Stimulated activated CD4-positive, alpha-beta T cell treated with anti-CD3 and anti-CD28 coated beads, Interleukin-4, amount 100 ng/mL, for 1 hour (primary cell): ENCODE results near the gene ZBTB11.
"Not testable (repeated sequence)": the region's sequence is repeated elsewhere in the genome, so short reads cannot be mapped to it uniquely, and the experiment has no call there.

Source experiments
- DNase-seq: peaks from one replicate; pipeline ENCODE4 v3.0.0-alpha.2; 2020

Gene ZBTB11

GRCh38 chr3:101676765-101677435 is at the start of gene ZBTB11:
Gene ZBTB11, minus strand, starts transcription at chr3:101677132. Its CDS starts 218 bp downstream, at chr3:101676914.
- peak; percentile 100 for DNase-seq

DNA sequence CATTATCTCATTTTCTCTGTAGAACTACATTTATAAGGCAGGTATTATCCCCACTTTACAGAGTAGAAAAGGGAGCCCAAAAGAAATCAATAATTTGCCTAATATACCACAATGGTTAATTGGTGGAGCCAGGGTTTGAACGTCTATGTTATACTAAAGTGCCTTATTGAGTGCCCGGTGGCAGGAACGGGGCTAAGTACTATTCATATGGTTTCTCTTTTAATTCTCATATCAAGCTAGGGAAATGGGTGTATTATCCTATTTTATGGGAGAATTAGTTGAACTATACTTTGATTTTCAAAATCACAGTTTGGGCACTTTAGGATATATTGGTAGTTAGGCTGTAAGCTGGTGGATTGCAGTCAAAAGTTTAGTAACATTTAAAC is 49.0 kb upstream of the ZBTB11 start:
- no peak for DNase-seq

DNA sequence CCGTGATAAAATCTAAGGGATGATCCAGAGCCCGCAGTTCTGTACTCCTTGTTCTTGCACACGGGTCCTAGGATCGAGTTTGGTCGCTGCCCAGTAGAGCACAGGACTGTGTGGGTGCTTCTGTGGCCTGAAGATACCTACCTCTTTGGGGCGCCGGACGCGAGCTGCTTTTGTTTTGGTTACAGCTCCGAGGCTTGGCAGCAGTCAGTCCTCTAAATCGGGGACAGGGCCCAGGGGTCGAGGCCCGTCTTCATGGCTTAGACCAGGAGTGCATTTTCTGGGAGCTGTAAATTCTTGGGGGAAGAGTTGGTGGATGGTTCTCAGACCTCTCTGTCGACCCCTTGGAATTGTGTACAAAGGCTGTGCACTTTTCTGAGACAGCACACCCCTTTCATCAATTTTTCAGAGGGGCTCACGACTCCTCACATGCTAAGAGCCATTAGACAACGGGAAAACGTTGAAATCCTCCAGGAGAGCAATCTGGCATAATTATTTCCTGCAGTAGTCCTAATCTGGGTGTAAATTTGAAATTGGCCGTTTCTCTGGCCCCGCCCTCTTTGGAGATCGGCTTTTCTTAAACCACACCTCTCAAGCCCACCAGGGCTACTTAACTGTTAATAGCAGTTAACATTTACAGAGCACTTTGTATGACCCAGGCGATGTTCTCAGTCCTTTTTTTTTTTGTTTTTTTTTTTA is 48.4 kb upstream of the ZBTB11 start:
- DNase-seq, result peak; percentile 34

DNA sequence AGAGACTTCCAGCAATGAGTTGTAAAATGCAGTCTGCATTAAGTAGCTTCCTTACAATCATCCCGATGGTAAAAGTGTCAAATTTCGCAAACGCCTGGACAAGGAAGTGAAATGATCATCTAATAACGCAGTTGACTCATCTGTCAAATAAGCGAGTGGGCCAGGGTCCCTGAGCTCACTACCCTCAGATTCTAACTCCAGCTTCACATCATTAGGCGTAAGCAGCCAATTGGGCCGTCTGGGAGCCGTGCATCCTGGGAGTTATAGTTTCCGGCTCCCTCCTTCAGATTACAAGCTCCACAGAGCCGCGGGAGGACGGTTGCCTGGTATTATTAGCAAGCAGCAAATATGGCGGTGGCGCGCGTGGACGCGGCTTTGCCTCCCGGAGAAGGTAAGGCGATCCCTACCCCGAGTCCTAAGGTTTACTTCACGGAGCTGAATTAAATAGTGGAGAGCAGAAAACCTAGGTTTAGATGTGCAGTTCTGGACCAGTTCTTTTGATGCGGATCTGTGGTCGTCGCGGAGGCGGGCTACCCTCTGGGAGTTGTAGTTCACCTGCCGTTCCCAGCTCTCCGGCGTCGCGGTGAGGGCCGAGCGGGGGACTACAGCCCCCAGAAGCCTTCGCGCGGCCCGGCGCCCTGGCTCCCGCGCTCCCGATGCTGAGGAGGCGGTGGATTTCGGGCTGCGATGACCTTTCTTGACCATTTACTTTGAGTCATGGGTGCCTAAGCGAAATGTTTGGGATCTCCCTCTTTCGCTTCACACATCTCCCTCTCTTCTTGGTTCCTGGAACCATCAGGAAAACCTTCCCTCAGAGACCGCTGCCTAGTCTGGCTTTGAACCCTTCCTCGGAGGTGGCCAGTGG is 47.6 kb upstream of the ZBTB11 start, which contains the start of gene CEP97:
Gene CEP97, plus strand, starts transcription at position 286 of the 865 bp plus-strand sequence. Its CDS starts 63 bp downstream, at position 349.
- peak; percentile 87 for DNase-seq

DNA sequence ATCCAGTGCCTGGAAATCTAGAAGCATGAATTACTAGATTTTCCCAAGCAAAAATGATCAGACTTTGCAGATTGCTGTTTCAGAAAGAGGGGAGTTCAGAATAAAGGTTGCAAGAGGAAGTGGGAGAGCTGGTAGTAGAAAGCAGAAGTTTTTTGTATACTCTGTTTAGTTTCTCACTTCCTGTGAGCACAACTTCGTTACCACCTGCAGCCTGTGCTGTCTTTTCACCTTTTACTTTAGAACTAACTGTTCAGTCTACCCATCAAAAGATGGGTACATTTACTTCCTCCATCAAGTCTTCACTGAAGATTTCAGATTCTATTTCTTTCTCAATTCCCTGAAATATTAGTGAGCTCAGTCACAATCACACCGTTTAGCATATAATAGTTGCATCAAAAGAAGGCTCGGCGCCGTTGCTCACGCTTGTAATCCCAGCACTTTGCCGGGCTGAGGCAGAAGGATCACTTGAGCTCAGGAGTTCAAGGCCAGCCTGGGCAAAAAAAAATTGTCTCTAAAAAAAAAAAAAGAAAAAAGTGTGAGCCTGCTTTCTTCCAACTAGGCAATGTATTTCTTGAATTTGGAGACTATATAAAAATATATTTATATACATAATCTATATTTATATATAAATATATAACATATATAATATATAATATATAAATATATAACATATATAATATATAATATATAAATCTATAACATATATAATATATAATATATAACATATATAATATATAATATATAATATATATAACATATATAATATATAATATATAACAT is 45.7 kb upstream of the ZBTB11 start:
- DNase-seq, result no peak

DNA sequence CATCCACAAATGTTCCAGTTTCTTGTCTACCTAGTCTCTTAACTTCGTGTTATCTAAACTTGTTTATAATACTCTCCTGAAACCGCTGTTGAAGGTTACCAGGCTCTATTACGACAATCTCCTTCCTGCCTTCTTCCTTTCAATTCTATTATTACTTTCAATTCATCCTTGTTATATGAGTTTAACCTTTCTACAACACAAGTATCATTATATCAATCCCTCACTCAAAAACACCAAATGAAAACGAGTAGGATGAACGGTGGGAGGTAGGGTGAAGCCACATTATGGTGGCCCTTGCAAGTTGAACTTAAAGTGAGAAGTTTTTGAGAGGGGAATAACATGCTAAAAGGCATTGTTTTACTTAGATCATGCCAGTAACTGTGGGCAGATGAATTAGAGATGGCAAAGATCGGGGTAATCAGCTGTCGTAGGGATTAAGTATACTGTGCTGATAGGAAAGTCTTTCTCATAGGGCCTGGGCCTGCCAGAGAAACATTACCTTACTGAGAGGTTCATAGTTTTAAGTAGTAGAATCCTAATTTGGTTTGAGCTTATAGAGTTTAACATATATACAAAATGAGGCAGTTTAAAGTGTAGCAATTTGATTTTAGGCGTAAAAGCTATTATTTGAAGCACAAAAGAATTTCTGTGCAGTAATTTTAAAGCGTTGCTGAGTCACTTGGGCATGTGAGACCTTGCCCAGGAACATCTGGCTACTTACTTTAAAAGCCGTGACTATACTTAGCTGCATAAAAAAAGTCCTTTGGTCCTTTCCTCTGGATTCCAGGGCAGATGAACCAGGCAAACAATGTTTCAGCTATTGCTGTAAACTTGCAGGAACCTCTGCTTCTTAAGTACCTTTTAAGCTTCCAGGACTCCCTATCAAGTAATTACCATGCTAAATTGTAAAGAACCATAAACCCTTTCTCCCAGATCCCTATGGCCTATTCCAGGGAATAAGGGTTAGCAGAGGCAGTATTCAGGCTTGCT is 44.2 kb upstream of the ZBTB11 start:
- no peak for DNase-seq

GRCh38 chr3:101719604-101720185 is 42.8 kb upstream of the ZBTB11 start:
- DNase-seq, result no peak

DNA sequence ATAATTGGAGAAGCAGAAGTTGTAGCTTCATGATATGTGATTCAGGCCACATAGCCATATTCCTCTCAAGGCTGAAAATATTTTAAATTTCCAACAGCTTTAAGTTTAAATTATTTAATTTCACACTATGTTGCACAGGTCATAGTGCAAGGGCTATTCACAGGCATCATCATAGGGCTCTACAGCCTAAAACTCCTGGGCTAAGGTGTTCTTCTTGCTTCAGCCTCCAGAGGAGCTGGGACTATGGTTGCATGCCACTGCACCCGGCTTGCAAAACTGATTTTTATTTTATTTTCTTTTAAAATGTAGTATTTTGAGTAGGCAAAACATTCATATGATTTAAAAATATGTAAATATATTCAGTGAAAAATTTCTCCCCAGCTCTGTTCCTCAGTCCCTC is 41.5 kb upstream of the ZBTB11 start:
- no peak for DNase-seq

DNA sequence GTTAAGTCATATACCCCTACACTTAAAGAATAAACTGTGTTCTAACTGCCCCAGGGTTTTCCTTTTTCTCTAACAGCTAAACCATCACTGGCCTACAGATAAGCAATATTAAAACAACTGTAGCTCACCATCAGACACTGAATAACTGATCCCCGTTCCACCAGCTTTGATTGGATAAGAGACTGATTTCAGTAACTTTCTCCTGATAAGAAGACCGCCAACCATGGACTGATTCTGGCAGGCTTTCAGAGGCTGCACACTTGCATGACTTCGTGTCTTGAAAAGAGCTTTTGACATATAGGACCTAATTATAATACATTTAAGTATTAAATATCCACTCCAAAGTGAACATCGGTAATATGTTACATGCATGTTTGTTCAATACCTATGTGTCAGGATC is 32.2 kb upstream of the ZBTB11 start:
- DNase-seq, result no peak

DNA sequence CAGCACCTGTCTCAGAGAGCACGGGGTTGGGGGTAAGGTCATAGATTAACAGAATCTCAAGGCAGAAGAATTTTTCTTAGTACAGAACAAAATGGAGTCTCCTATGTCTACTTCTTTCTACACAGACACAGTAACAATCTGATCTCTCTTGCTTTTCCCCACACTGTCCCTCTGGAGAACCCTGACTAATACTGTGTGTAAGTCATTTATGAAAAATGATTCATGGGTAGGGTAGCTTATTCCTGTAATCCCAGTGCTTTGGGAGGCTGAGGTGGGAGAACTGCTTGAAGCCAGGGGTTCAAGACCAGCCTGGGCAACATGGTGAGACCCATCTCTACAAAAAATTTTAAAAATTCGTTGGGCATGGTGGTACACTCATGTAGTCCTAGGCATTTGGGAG is 27.7 kb upstream of the ZBTB11 start:
- not testable (repeated sequence) for DNase-seq

- no peak for DNase-seq
These were observed 26.2 kb upstream of the ZBTB11 start for GRCh38 chr3:101703169-101703568.

GRCh38 chr3:101702726-101703125 is 25.8 kb upstream of the ZBTB11 start:
- no peak for DNase-seq

DNA sequence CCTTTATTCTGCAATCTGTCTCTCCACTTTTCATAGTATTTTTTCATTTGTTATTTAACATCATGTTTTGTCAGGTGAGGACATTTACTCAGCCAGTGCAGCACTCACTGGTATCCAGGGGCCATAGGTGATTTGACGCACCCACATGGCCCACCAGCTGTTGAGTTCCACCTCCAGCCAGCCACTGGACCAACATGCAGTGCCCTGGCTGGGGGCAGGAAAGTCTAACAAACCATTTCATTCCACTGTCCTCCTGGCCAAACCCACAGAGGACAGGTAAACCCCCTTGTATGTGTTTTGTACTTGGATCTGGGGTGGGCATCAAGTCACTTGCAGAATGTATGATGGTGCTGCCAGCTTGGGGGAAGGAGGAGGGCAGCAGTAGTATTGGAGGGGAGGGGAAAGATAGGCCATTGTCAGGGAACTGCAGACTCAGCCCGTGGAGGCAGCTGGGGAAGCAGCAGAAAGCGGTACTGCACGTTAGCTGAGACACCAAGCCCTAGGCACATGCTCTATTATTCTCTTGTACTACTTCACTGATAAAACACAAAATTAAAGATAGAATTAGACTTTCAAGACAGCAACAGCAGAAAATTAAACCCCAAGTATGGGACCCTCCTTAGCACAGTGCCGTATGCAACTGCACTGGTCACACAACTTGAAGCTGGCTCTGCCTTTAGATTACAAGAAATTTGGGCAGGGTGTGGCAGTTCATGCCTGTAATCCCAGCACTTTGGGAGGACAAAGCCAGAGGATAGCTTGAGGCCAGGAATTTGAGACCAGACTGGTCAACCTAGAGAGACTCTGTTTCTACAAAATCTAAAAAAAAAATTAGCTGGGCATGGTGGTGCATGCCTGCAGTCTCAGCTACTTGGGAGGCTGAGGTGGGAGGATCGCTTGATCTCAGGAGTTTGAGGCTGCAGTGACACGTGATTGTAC is 25.0 kb upstream of the ZBTB11 start:
- DNase-seq, result no peak

GRCh38 chr3:101695779-101696372 is 18.9 kb upstream of the ZBTB11 start:
- DNase-seq, result no peak

GRCh38 chr3:101694836-101695235 is 17.9 kb upstream of the ZBTB11 start:
- DNase-seq, result not testable (repeated sequence)

DNA sequence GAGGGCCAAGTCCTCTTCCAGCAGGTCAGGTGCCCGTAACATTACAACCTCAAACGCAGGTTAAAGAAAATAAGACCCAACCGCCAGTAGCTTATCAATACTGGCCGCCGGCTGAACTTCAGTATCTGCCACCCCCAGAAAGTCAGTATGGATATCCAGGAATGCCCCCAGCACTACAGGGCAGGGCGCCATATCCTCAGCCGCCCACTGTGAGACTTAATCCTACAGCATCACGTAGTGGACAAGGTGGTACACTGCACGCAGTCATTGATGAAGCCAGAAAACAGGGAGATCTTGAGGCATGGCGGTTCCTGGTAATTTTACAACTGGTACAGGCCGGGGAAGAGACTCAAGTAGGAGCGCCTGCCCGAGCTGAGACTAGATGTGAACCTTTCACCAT is 16.6 kb upstream of the ZBTB11 start:
- not testable (repeated sequence) for DNase-seq

DNA sequence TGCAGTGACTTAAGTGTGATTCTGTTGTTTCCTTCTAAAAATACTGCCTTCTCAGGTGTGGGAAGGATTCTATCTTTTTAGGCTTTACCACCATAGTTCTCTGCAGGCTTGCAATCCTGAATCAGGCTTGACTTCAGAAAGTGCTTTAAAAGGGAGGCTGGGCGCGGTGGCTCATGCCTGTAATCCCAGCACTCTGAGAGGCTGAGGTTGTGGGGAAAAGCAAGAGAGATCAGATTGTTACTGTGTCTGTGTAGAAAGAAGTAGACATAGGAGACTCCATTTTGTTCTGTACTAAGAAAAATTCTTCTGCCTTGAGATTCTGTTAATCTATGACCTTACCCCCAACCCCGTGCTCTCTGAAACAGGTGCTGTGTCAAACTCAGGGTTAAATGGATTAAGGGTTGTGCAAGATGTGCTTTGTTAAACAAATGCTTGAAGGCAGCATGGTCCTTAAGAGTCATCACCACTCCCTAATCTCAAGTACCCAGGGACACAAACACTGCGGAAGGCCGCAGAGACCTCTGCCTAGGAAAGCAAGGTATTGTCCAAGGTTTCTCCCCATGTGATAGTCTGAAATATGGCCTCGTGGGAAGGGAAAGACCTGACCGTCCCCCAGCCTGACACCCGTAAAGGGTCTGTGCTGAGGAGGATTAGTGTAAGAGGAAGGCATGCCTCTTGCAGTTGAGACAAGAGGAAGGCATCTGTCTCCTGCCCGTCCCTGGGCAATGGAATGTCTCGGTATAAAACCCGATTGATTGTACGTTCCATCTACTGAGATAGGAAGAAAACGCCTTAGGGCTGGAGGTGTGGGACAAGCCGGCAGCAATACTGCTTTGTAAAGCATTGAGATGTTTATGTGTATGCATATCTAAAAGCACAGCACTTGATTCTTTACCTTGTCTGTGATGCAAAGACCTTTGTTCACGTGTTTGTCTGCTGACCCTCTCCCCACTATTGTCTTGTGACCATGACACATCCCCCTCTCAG is 15.0 kb upstream of the ZBTB11 start:
- DNase-seq, result not testable (repeated sequence)

DNA sequence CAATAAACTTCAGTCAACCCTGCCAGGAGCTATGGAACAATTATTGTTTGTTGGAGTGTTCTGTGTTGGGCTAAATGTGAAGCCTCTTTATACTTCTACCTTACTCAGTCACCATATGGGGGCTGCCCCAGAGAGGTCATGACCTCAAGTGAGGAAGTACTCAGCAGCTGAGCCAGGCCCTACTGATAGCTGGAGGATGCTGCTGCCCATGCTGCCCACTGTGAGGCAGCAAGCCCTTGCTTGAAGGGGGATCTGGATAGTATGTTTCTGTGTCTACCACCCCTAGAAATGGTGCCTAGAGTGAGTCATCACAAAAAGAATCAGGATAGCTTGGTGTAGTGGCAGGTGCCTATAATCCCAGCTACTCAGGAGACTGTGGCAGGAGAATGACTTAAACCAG is 14.0 kb upstream of the ZBTB11 start:
- no peak for DNase-seq
